Thymus (tissue), 11 donors: ENCODE results near the gene CCSER1. TPM values are rescaled to one million over a fixed set of nuclear protein-coding genes. Genes with fewer than 3 reads are reported as not detected.
"Not testable (repeated sequence)": the region's sequence is repeated elsewhere in the genome, so short reads cannot be mapped to it uniquely, and the experiment has no call there.

Experiments
- DNase-seq, 9 donors: peaks; one replicate each; pipeline ENCODE4 v3.0.0-alpha.2; 2013; ENCODE audit warnings: low spot score in 9 of 9, low read depth in 6 of 9, missing footprints in 1 of 9
- H3K27ac ChIP-seq, 2 donors: one replicate each; pipeline ENCODE4 v1.5.1; 2013; ENCODE audit warnings: control low read depth in 1 of 2, low read depth in 1 of 2, low read length in 1 of 2, mild to moderate bottlenecking in 1 of 2, moderate library complexity in 1 of 2
- H3K27me3 ChIP-seq, 2 donors: one replicate each; pipeline ENCODE4 v1.5.1; 2013; ENCODE audit warnings: low read length in 1 of 2; ENCODE audit not compliant: control insufficient read depth in 2 of 2, insufficient read depth in 1 of 2
- H3K36me3 ChIP-seq, 2 donors: one replicate each; pipeline ENCODE4 v1.5.1; 2013; ENCODE audit warnings: low read length in 1 of 2, mild to moderate bottlenecking in 1 of 2, moderate library complexity in 1 of 2; ENCODE audit not compliant: control insufficient read depth in 2 of 2, insufficient read depth in 2 of 2
- H3K4me1 ChIP-seq, 2 donors: one replicate each; pipeline ENCODE4 v1.5.1; 2013; ENCODE audit warnings: low read length in 2 of 2; ENCODE audit not compliant: control insufficient read depth in 2 of 2, insufficient read depth in 2 of 2
- H3K4me3 ChIP-seq, 2 donors: one replicate each; pipeline ENCODE4 v1.5.1; 2013; ENCODE audit warnings: low read length in 2 of 2, control low read depth in 1 of 2, mild to moderate bottlenecking in 1 of 2
- H3K9me3 ChIP-seq, 2 donors: one replicate each; pipeline ENCODE4 v1.5.1; 2013; ENCODE audit warnings: low read length in 1 of 2, mild to moderate bottlenecking in 1 of 2; ENCODE audit not compliant: control insufficient read depth in 2 of 2, insufficient read depth in 1 of 2
- WGBS: extraction: QIAGEN DNeasy Blood & Tissue Kit; methylation state at CpG from one replicate; pipeline ENCODE4 v1.1.7; 2013; 5-methylcytosine and 5-hydroxymethylcytosine counted together
- polyA plus RNA-seq: library from polyadenylated mRNA; stranded (reverse); fragments of 200-250 nt; gene quantifications from one replicate; pipeline ENCODE4 v1.2.3, GENCODE V29; 2013
- total RNA-seq: library from RNA; stranded (reverse); fragments of 120-200 nt; gene quantifications from one replicate; pipeline ENCODE4 v1.2.4, GENCODE V29; 2013
- donor health status: healthy.

Gene CCSER1
- total and polyA plus RNA-seq, 2 donors, result 2.0 to 8.7 TPM

- not testable (repeated sequence) for DNase-seq, H3K27me3 ChIP-seq, H3K4me1 ChIP-seq, H3K4me3 ChIP-seq, H3K36me3 ChIP-seq, H3K27ac ChIP-seq
- H3K9me3 ChIP-seq, result peaks cover 0 to 12% of the 10 kb centered on the region in 2 donors
- 93% methylated on average over 4 of the region's 4 CpGs for WGBS
Observed at GRCh38 chr4:91356496-91356895, 1229.3 kb downstream of the CCSER1 start.

- not testable (repeated sequence) for H3K4me3 ChIP-seq, DNase-seq, H3K9me3 ChIP-seq, H3K4me1 ChIP-seq, H3K36me3 ChIP-seq, H3K27me3 ChIP-seq, H3K27ac ChIP-seq
- WGBS, result 86% methylated on average over 3 of the region's 3 CpGs
Observed at GRCh38 chr4:91358016-91358415, 1230.8 kb downstream of the CCSER1 start.

GRCh38 chr4:91358621-91359020, 1231.4 kb downstream of the CCSER1 start:
- WGBS, result 96% methylated on average over 13 of the region's 13 CpGs
- not testable (repeated sequence) for DNase-seq, H3K36me3 ChIP-seq, H3K4me1 ChIP-seq, H3K27ac ChIP-seq, H3K27me3 ChIP-seq, H3K4me3 ChIP-seq, H3K9me3 ChIP-seq

- Histone ChIP-seq H3K4me3 (no peak overlapping the region), H3K27me3 (no peaks in the 10 kb centered on the region), H3K4me1 (no peaks in the 10 kb centered on the region), H3K27ac (no peak overlapping the region), H3K9me3 (peaks cover 0 to 9% of the 10 kb centered on the region in 2 donors), H3K36me3 (no peaks in the 10 kb centered on the region)
- no peak for DNase-seq
- 91% methylated on average over 8 of the region's 8 CpGs for WGBS
Observed at GRCh38 chr4:91359041-91360031, 1232.1 kb downstream of the CCSER1 start.

GRCh38 chr4:91362125-91362524, 1234.9 kb downstream of the CCSER1 start:
- no peak for DNase-seq
- no peaks in the 10 kb centered on the region for H3K4me1 ChIP-seq
- no peak overlapping the region for H3K27ac ChIP-seq
- no peaks in the 10 kb centered on the region for H3K27me3 ChIP-seq
- peaks cover 0 to 3% of the 10 kb centered on the region in 2 donors for H3K9me3 ChIP-seq
- H3K4me3 ChIP-seq, result no peak overlapping the region
- WGBS, result 56% methylated on average over 1 of the region's 1 CpG
- H3K36me3 ChIP-seq, result no peaks in the 10 kb centered on the region

GRCh38 chr4:91366554-91366953, 1239.4 kb downstream of the CCSER1 start:
- H3K27ac ChIP-seq, result no peak overlapping the region
- no peak overlapping the region for H3K4me3 ChIP-seq
- H3K27me3 ChIP-seq, result no peaks in the 10 kb centered on the region
- H3K36me3 ChIP-seq, result no peaks in the 10 kb centered on the region
- H3K4me1 ChIP-seq, result no peaks in the 10 kb centered on the region
- H3K9me3 ChIP-seq, result no peaks in the 10 kb centered on the region
- no peak for DNase-seq

- no peak for DNase-seq
Observed at GRCh38 chr4:91369116-91369515, 1241.9 kb downstream of the CCSER1 start.

GRCh38 chr4:91373546-91373945, 1246.4 kb downstream of the CCSER1 start:
- whole genome bisulfite sequencing, result 83% methylated on average over 4 of the region's 4 CpGs
- H3K9me3 ChIP-seq, result no peaks in the 10 kb centered on the region
- no peak for DNase-seq

More at GRCh38 chr4:91369116-91369515, 1241.9 kb downstream of the CCSER1 start:
- no peaks in the 10 kb centered on the region for H3K4me1 ChIP-seq
- WGBS, result 96% methylated on average over 3 of the region's 3 CpGs
- no peaks in the 10 kb centered on the region for H3K27me3 ChIP-seq
- H3K4me3 ChIP-seq, result no peak overlapping the region
- no peaks in the 10 kb centered on the region for H3K36me3 ChIP-seq
- no peak overlapping the region for H3K27ac ChIP-seq
- no peaks in the 10 kb centered on the region for H3K9me3 ChIP-seq

GRCh38 chr4:91405431-91405830, 1278.2 kb downstream of the CCSER1 start:
- not testable (repeated sequence) for H3K27me3 ChIP-seq, DNase-seq, H3K9me3 ChIP-seq, H3K27ac ChIP-seq, H3K36me3 ChIP-seq, H3K4me3 ChIP-seq, H3K4me1 ChIP-seq
- WGBS, result 91% methylated on average over 7 of the region's 7 CpGs

More at GRCh38 chr4:91373546-91373945, 1246.4 kb downstream of the CCSER1 start:
- no peaks in the 10 kb centered on the region for H3K4me1 ChIP-seq
- no peaks in the 10 kb centered on the region for H3K36me3 ChIP-seq
- H3K27me3 ChIP-seq, result no peaks in the 10 kb centered on the region
- no peak overlapping the region for H3K4me3 ChIP-seq
- no peak overlapping the region for H3K27ac ChIP-seq
